Hepatocyte (in vitro differentiated cells): ENCODE data around the gene RNF121. TPM values are rescaled to one million over a fixed set of nuclear protein-coding genes. Genes with fewer than 3 reads are reported as not detected.

Experiments
- DNase-seq: peaks from one replicate; pipeline ENCODE4 v3.0.0-alpha.2; 2016; ENCODE audit warnings: low spot score
- H2AFZ ChIP-seq: fragments of 200-600 bp; sonication (generic); 2 replicates; pipeline ENCODE4 v1.6.0; 2016; ENCODE audit warnings: antibody characterized with exemption, mild to moderate bottlenecking
- H3K27ac ChIP-seq: fragments of 200-600 bp; sonication (generic); 2 replicates; pipeline ENCODE4 v1.5.1; 2016; ENCODE audit warnings: mild to moderate bottlenecking
- H3K27me3 ChIP-seq: fragments of 200-600 bp; sonication (generic); 2 replicates; pipeline ENCODE4 v1.6.1; 2016
- H3K36me3 ChIP-seq: fragments of 200-600 bp; sonication (generic); replicated peaks from 2 replicates; pipeline ENCODE4 v1.5.1; 2016; ENCODE audit warnings: low read depth; ENCODE audit not compliant: insufficient read depth
- H3K4me1 ChIP-seq: fragments of 200-600 bp; sonication (generic); 2 replicates; pipeline ENCODE4 v1.5.1; 2016; ENCODE audit warnings: mild to moderate bottlenecking, moderate library complexity; ENCODE audit not compliant: insufficient read depth
- H3K4me2 ChIP-seq: fragments of 200-600 bp; sonication (generic); 2 replicates; pipeline ENCODE4 v1.6.0; 2016
- H3K4me3 ChIP-seq: fragments of 200-600 bp; sonication (generic); 2 replicates; pipeline ENCODE4 v1.5.1; 2016; ENCODE audit warnings: mild to moderate bottlenecking
- H3K79me2 ChIP-seq: fragments of 200-600 bp; sonication (generic); 2 replicates; pipeline ENCODE4 v1.6.0; 2017; ENCODE audit warnings: mild to moderate bottlenecking
- H3K9me2 ChIP-seq: fragments of 200-600 bp; sonication (generic); replicated peaks from 2 replicates; pipeline ENCODE4 v1.6.0; 2017; ENCODE audit warnings: mild to moderate bottlenecking; ENCODE audit not compliant: insufficient read depth
- H3K9me3 ChIP-seq: fragments of 200-600 bp; sonication (generic); 2 replicates; pipeline ENCODE4 v1.5.1; 2016; ENCODE audit warnings: low read depth, mild to moderate bottlenecking
- H4K20me1 ChIP-seq: fragments of 200-600 bp; sonication (generic); 2 replicates; pipeline ENCODE4 v1.6.0; 2016; ENCODE audit warnings: mild to moderate bottlenecking; ENCODE audit not compliant: insufficient read depth, poor library complexity, severe bottlenecking
- CTCF ChIP-seq: fragments of 200-600 bp; sonication (generic); IDR thresholded peaks from 2 replicates; pipeline ENCODE4 v1.5.1; 2016; ENCODE audit warnings: antibody characterized with exemption, mild to moderate bottlenecking; ENCODE audit not compliant: poor library complexity
- EZH2 ChIP-seq: fragments of 200-600 bp; sonication (generic); IDR thresholded peaks from 2 replicates; pipeline ENCODE4 v1.6.1; 2016; ENCODE audit warnings: antibody characterized with exemption, mild to moderate bottlenecking, borderline replicate concordance
- EZH2phosphoT487 ChIP-seq: fragments of 200-600 bp; sonication (generic); IDR thresholded peaks from one replicate; pipeline ENCODE4 v1.6.1; 2018; ENCODE audit warnings: antibody characterized with exemption, mild to moderate bottlenecking, low read depth, moderate library complexity; ENCODE audit not compliant: unreplicated experiment, severe bottlenecking
- WGBS: methylation state at CpG from one replicate; pipeline ENCODE4 v1.1.6; 2016; ENCODE audit warnings: low lambda C conversion rate; ENCODE audit errors: missing lambda C conversion rate; 5-methylcytosine and 5-hydroxymethylcytosine counted together
- polyA plus RNA-seq: library from polyadenylated mRNA; unstranded; fragments of >200 nt; fragmentation: Nextera tagmentation; extraction: Ambion mirVana; gene quantifications from 2 replicates; pipeline ENCODE4 v1.2.1, GENCODE V29; 2016
- total RNA-seq: library from RNA; depleted of rRNA; stranded (reverse); fragments of >200 nt; gene quantifications from 2 replicates; pipeline ENCODE4 v1.2.3, GENCODE V29; 2014

The RNF121 gene
- total and polyA plus RNA-seq, 2 experiments from 2014 or later, result 26.5 to 29.4 TPM

DNA sequence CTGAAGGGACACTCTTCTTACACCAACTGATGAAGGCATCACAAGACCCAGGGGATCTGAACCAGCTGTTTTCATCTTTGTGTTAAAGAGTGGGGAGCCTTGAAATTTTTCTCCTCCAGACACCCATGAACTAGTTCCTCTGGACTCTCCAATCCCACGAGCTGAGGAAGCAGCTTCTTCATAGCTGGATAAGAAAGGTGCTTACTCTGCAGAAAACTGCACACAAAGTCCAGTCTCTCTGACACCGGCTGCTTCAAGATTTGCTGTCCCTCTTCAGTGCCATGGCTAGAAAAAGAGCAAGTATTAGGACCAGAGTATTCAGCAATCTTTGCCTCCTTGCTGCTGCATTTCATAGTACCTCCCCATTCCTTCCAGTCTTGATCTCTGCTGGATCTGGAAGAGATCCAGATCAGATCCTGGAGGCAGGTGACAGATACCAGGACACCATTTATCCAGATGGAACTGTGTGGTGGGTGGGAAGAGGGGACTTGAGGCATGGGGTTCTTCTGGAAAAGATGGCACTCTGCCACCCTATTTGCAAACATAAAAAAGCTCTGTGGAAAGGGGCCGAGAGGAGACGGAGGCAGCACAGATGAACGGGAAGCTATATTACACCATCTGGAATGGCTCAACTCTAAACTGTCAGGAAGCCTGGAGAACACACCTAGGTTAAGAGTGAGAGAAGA, 95.4 kb downstream of the RNF121 start:
- 53% methylated on average over 5 of the region's 5 CpGs for WGBS
- Histone ChIP-seq H3K4me3 (no peak overlapping the region), H3K36me3 (peaks cover 7% of the 10 kb centered on the region), H3K9me2 (no peaks in the 10 kb centered on the region), H2AFZ (no peak overlapping the region), H4K20me1 (peaks cover 48% of the 10 kb centered on the region), H3K9me3 (no peaks in the 10 kb centered on the region), H3K4me1 (no peaks in the 10 kb centered on the region), H3K4me2 (no peak overlapping the region), H3K27ac (no peak overlapping the region), H3K27me3 (no peaks in the 10 kb centered on the region), H3K79me2 (peaks cover 75% of the 10 kb centered on the region)
- no peak for DNase-seq
- TF ChIP-seq CTCF, result no peak
- TF ChIP-seq EZH2, result no peak
- no peak for TF ChIP-seq EZH2phosphoT487

DNA sequence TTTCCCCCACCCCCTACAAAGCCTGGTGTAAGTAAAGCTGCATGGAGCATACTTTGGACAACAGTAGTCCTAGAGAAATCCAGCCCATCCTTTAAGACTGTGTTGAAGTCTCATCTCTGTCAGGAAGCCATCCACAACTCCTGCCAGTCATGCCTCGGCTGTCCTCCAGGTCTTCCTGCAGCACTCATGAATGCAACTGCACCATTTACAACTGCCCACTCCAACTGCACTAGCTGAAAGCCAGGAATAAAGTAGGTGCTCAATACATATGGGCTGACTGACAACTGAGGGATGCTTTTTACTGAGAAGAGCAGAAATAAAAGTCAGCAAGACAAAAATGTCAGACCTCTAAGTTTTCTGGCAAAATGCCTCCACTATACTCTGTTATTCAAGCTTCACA, 97.2 kb downstream of the RNF121 start:
- peaks cover 67% of the 10 kb centered on the region for H4K20me1 ChIP-seq
- DNase-seq, result no peak
- H3K79me2 ChIP-seq, result peaks cover 89% of the 10 kb centered on the region

GRCh38 chr11:72030472-72031045, 101.7 kb downstream of the RNF121 start:
- Histone ChIP-seq H3K9me2 (no peaks in the 10 kb centered on the region), H3K4me3 (no peak overlapping the region), H3K4me1 (peaks cover 20% of the 10 kb centered on the region), H2AFZ (no peak overlapping the region), H3K9me3 (no peaks in the 10 kb centered on the region), H3K27ac (peak overlapping the region; percentile 26), H3K27me3 (no peaks in the 10 kb centered on the region), H3K79me2 (peaks cover 100% of the 10 kb centered on the region), H3K4me2 (peak overlapping the region; percentile 16), H3K36me3 (no peaks in the 10 kb centered on the region), H4K20me1 (peaks cover 87% of the 10 kb centered on the region)
- TF ChIP-seq EZH2, result no peak
- no peak for TF ChIP-seq EZH2phosphoT487
- no peak for TF ChIP-seq CTCF
- 62% methylated on average over 1 of the region's 1 CpG for WGBS
- DNase-seq, result no peak

More for the DNA sequence above, 97.2 kb downstream of the RNF121 start:
- no peaks in the 10 kb centered on the region for H3K9me2 ChIP-seq
- no peaks in the 10 kb centered on the region for H3K9me3 ChIP-seq
- 69% methylated on average over 1 of the region's 1 CpG for WGBS
- no peak overlapping the region for H3K4me2 ChIP-seq
- H3K27me3 ChIP-seq, result no peaks in the 10 kb centered on the region
- no peak overlapping the region for H2AFZ ChIP-seq
- peaks cover 7% of the 10 kb centered on the region for H3K36me3 ChIP-seq
- no peak for TF ChIP-seq EZH2
- TF ChIP-seq EZH2phosphoT487, result no peak
- no peak for TF ChIP-seq CTCF
- H3K27ac ChIP-seq, result peak overlapping the region; percentile 67
- H3K4me1 ChIP-seq, result peaks cover 13% of the 10 kb centered on the region
- H3K4me3 ChIP-seq, result no peak overlapping the region
